Measurements from ENCODE around the gene GFI1. TPM values are rescaled to one million over a fixed set of nuclear protein-coding genes. Genes with fewer than 3 reads are reported as not detected.

GFI1 gene
- total and polyA plus RNA-seq, 2 of the 13 experiments (the other 11 are each of a cell fraction or from before 2014, with no cell fraction given): 10.3 to 10.5 TPM

DNA sequence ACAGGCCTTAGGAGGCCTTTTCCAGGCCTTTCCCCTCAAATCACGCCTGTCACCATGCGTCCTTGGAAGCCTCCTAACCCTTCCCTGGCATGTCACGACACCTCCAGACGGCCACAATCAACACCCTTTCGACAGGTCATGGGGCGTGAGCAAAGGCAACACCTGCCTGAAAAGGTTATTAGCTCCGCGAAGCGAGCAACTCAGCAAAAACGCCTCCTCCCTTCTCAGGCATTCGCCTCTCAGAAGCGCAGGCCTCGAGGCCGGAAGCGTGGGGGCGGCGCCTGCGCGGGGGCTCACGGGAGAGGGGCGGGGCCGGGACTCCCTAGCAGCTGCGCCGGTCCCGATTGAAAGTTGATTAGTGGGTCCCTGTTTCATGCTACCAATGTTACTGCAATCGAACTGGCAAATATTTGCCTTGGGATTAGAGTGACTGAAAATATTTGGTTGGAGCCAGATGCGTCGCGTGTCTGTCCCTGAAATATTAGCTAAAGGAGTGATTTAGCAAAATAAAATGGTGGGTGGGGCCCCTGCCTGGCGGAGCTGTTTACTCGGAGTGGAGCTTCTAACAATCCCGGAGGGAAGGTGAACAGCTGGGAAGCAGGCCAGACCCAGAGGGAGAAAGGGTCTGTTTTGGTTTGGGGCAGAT, 44.9 kb downstream of the GFI1 start (continued):
- no peak for TF ChIP-seq IKZF1 (IDR thresholded peaks at IDR 0.05)
- peak; percentile 89 for TF ChIP-seq DMAP1 (CRISPR knock-in tag; IDR thresholded peaks at IDR 0.05)
- TF ChIP-seq, protein P1, sequence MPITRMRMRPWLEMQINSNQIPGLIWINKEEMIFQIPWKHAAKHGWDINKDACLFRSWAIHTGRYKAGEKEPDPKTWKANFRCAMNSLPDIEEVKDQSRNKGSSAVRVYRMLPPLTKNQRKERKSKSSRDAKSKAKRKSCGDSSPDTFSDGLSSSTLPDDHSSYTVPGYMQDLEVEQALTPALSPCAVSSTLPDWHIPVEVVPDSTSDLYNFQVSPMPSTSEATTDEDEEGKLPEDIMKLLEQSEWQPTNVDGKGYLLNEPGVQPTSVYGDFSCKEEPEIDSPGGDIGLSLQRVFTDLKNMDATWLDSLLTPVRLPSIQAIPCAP (CRISPR knock-in tag; IDR thresholded peaks at IDR 0.05; ENCODE audit: low read depth): peak; percentile 31; the same call in 1 of the 2 replicates
- TF ChIP-seq ZSCAN12 (CRISPR knock-in tag; IDR thresholded peaks at IDR 0.05): no peak
- 0 out of 2 replicates have a peak, but pooled peaks have one; percentile 37 for TF ChIP-seq ZNF251 (CRISPR knock-in tag; IDR thresholded peaks at IDR 0.05)
- peak; percentile 51; the same call in 1 of the 2 replicates for TF ChIP-seq NCOR1 (IDR thresholded peaks at IDR 0.05; ENCODE audit: borderline replicate concordance, low read length)
- TF ChIP-seq NFRKB (IDR thresholded peaks at IDR 0.05): no peak
- TF ChIP-seq ZNF101 (CRISPR knock-in tag; IDR thresholded peaks at IDR 0.05; ENCODE audit: borderline replicate concordance, low read depth): no peak
- no peak for TF ChIP-seq ZNF180 (CRISPR knock-in tag; IDR thresholded peaks at IDR 0.05; ENCODE audit: borderline replicate concordance, low read depth)
- TF ChIP-seq, protein P2, sequence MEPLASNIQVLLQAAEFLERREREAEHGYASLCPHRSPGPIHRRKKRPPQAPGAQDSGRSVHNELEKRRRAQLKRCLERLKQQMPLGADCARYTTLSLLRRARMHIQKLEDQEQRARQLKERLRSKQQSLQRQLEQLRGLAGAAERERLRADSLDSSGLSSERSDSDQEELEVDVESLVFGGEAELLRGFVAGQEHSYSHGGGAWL (CRISPR knock-in tag; IDR thresholded peaks at IDR 0.05): peak; percentile 77
- TF ChIP-seq MYNN (CRISPR knock-in tag; IDR thresholded peaks at IDR 0.05; ENCODE audit: low read depth): peak; percentile 77; the same call in 1 of the 2 replicates
- no peak for TF ChIP-seq ZNF557 (CRISPR knock-in tag; IDR thresholded peaks at IDR 0.05)
- TF ChIP-seq, protein P3, sequence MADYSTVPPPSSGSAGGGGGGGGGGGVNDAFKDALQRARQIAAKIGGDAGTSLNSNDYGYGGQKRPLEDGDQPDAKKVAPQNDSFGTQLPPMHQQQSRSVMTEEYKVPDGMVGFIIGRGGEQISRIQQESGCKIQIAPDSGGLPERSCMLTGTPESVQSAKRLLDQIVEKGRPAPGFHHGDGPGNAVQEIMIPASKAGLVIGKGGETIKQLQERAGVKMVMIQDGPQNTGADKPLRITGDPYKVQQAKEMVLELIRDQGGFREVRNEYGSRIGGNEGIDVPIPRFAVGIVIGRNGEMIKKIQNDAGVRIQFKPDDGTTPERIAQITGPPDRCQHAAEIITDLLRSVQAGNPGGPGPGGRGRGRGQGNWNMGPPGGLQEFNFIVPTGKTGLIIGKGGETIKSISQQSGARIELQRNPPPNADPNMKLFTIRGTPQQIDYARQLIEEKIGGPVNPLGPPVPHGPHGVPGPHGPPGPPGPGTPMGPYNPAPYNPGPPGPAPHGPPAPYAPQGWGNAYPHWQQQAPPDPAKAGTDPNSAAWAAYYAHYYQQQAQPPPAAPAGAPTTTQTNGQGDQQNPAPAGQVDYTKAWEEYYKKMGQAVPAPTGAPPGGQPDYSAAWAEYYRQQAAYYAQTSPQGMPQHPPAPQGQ (CRISPR knock-in tag; IDR thresholded peaks at IDR 0.05; ENCODE audit: borderline replicate concordance): no peak
- TF ChIP-seq, protein P4, sequence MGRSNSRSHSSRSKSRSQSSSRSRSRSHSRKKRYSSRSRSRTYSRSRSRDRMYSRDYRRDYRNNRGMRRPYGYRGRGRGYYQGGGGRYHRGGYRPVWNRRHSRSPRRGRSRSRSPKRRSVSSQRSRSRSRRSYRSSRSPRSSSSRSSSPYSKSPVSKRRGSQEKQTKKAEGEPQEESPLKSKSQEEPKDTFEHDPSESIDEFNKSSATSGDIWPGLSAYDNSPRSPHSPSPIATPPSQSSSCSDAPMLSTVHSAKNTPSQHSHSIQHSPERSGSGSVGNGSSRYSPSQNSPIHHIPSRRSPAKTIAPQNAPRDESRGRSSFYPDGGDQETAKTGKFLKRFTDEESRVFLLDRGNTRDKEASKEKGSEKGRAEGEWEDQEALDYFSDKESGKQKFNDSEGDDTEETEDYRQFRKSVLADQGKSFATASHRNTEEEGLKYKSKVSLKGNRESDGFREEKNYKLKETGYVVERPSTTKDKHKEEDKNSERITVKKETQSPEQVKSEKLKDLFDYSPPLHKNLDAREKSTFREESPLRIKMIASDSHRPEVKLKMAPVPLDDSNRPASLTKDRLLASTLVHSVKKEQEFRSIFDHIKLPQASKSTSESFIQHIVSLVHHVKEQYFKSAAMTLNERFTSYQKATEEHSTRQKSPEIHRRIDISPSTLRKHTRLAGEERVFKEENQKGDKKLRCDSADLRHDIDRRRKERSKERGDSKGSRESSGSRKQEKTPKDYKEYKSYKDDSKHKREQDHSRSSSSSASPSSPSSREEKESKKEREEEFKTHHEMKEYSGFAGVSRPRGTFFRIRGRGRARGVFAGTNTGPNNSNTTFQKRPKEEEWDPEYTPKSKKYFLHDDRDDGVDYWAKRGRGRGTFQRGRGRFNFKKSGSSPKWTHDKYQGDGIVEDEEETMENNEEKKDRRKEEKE (IDR thresholded peaks at IDR 0.05): no peak
- TF ChIP-seq ZNF75D (CRISPR knock-in tag; IDR thresholded peaks at IDR 0.05; ENCODE audit: borderline replicate concordance): no peak
- TF ChIP-seq ZNF547 (CRISPR knock-in tag; IDR thresholded peaks at IDR 0.05): peak; percentile 72; the same call in 1 of the 2 replicates
- peak; percentile 89 for TF ChIP-seq FOXO1 (CRISPR knock-in tag; IDR thresholded peaks at IDR 0.05)
- TF ChIP-seq PTBP1 (IDR thresholded peaks at IDR 0.05; ENCODE audit: low read depth, low read length, poor library complexity, severe bottlenecking): no peak
- TF ChIP-seq ZNF253 (CRISPR knock-in tag; IDR thresholded peaks at IDR 0.05; ENCODE audit: borderline replicate concordance): peak; percentile 87; the same call in 1 of the 2 replicates
- peak; percentile 75; the same call in 1 of the 2 replicates for TF ChIP-seq MIXL1 (CRISPR knock-in tag; IDR thresholded peaks at IDR 0.05)
- TF ChIP-seq FIP1L1 (IDR thresholded peaks at IDR 0.05; ENCODE audit: borderline replicate concordance, insufficient read depth, low read depth, low read length): no peak
- TF ChIP-seq, protein P5, sequence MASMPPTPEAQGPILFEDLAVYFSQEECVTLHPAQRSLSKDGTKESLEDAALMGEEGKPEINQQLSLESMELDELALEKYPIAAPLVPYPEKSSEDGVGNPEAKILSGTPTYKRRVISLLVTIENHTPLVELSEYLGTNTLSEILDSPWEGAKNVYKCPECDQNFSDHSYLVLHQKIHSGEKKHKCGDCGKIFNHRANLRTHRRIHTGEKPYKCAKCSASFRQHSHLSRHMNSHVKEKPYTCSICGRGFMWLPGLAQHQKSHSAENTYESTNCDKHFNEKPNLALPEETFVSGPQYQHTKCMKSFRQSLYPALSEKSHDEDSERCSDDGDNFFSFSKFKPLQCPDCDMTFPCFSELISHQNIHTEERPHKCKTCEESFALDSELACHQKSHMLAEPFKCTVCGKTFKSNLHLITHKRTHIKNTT (CRISPR knock-in tag; IDR thresholded peaks at IDR 0.05): no peak
- TF ChIP-seq CHD2 (IDR thresholded peaks at IDR 0.05; ENCODE audit: low read depth, low read length): no peak
- peak; percentile 86; the same call in 1 of the 2 replicates for TF ChIP-seq EED (CRISPR knock-in tag; IDR thresholded peaks at IDR 0.05)
- TF ChIP-seq RCOR2 (CRISPR knock-in tag; IDR thresholded peaks at IDR 0.05): peak; percentile 48; the same call in 1 of the 2 replicates

All from HepG2 (cell line).